ENCODE results near the gene AIF1L. TPM values are rescaled to one million over a fixed set of nuclear protein-coding genes. Genes with fewer than 3 reads are reported as not detected.

The AIF1L gene
- total and polyA plus RNA-seq, 2 of the 13 experiments (the other 11 are each of a cell fraction or from before 2014, with no cell fraction given) = 12.4 to 36.5 TPM

DNA sequence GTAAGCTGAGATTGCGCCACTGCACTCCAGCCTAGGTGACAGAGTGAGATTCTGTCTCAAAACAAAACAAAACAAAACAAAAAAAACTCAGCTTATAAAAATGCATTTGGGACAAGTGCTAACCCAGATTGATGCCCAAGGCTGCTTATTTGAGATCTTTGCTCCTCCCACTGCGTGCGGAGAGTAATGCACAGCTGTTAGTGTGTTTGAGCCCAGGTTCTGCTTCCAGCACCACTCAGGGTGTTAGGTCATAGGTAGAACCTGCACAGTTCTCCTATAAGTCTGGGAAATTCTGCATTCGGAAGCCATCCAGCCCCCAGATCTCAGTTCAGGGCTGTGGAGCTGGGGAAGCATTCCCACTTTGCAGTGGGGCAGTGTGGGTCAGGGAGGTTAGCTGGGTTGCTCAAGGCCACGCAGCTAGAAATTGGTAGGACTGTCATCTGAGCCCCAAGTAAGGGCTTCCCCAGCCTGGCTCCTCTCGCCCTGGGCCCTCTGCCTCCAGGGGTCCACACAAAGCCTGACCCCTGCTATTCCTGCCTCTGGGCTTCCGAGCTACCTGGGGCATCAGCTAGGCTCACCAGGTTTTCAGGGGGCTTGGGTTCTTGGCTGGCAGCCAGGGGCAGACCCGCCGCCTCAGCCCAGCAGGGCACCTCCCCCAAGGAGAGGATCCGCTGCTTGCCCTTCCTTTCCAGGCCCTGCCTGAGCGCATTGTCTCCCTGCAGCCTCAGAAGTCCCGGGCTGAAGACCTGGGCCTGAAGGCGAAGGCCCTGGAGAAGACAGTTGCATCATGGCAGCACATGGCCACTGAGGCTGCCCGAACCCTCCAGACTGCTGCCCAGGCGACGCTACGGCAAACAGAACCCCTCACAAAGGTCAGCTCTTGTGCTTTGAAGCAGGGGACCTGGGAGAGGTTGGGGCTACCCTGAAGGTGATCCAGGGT is 17.6 kb upstream of the AIF1L start (continued):
- no peak for TF ChIP-seq KDM1A (CRISPR knock-in tag; IDR thresholded peaks at IDR 0.05)
- TF ChIP-seq ZNF17 (CRISPR knock-in tag; IDR thresholded peaks at IDR 0.05) = no peak
- no peak for TF ChIP-seq ZNF260 (CRISPR knock-in tag; IDR thresholded peaks at IDR 0.05; ENCODE audit: borderline replicate concordance, low read depth)
- TF ChIP-seq TBP (CRISPR knock-in tag; IDR thresholded peaks at IDR 0.05) = no peak
- peak; percentile 54 for TF ChIP-seq ZFX (CRISPR knock-in tag; IDR thresholded peaks at IDR 0.05; ENCODE audit: low read depth)
- TF ChIP-seq ATF2 (CRISPR knock-in tag; IDR thresholded peaks at IDR 0.05) = no peak
- no peak for TF ChIP-seq HNF1A (IDR thresholded peaks at IDR 0.05; ENCODE audit: low read depth)
- TF ChIP-seq HNF1A (CRISPR knock-in tag; IDR thresholded peaks at IDR 0.05; ENCODE audit: borderline replicate concordance) = 0 out of 2 replicates have a peak, but pooled peaks have one; percentile 34
- no peak for TF ChIP-seq FOXO1 (CRISPR knock-in tag; IDR thresholded peaks at IDR 0.05)
- peak; percentile 41; the same call in 1 of the 2 replicates for TF ChIP-seq MED1 (CRISPR knock-in tag; IDR thresholded peaks at IDR 0.05)
- no peak for TF ChIP-seq ZNF720 (CRISPR knock-in tag; IDR thresholded peaks at IDR 0.05)
- TF ChIP-seq TCF12 (IDR thresholded peaks at IDR 0.05) = no peak
- TF ChIP-seq TCF12 (CRISPR knock-in tag; IDR thresholded peaks at IDR 0.05) = no peak
- no peak for TF ChIP-seq ZNF766 (CRISPR knock-in tag; IDR thresholded peaks at IDR 0.05; ENCODE audit: borderline replicate concordance)
- no peak for TF ChIP-seq KLF16 (CRISPR knock-in tag; IDR thresholded peaks at IDR 0.05)
- no peak for TF ChIP-seq ZNF749 (CRISPR knock-in tag; IDR thresholded peaks at IDR 0.05; ENCODE audit: borderline replicate concordance)
- peak; percentile 87 for TF ChIP-seq ZBTB10 (CRISPR knock-in tag; IDR thresholded peaks at IDR 0.05; ENCODE audit: borderline replicate concordance)
- TF ChIP-seq HDAC1 (CRISPR knock-in tag; IDR thresholded peaks at IDR 0.05) = peak; percentile 52
- no peak for TF ChIP-seq RNF2 (conservative IDR thresholded peaks at IDR 0.05; ENCODE audit: low read depth)
- no peak; the same call in 1 of the 2 replicates for TF ChIP-seq ZNF589 (CRISPR knock-in tag; conservative IDR thresholded peaks at IDR 0.05)
- no peak for TF ChIP-seq ZNF44 (CRISPR knock-in tag; IDR thresholded peaks at IDR 0.05)
- TF ChIP-seq CEBPG (CRISPR knock-in tag; IDR thresholded peaks at IDR 0.05) = peak; percentile 82
